H9 (cell line): ENCODE data around the gene PTPN23. TPM values are rescaled to one million over a fixed set of nuclear protein-coding genes. Genes with fewer than 3 reads are reported as not detected.

Experiments
- DNase-seq: peaks from one replicate; pipeline ENCODE4 v3.0.0-alpha.2; 2017
- H2AFZ ChIP-seq: one replicate; pipeline ENCODE4 v1.6.1; 2013; ENCODE audit warnings: mild to moderate bottlenecking, low read length, control low read depth, moderate library complexity
- H2AK5ac ChIP-seq: 2 replicates; pipeline ENCODE4 v1.6.1; 2013; ENCODE audit warnings: low read length, control low read depth, mixed read lengths; ENCODE audit not compliant: insufficient read length
- H2BK120ac ChIP-seq: one replicate; pipeline ENCODE4 v1.6.1; 2013; ENCODE audit warnings: low read depth, mild to moderate bottlenecking, low read length, control low read depth, inconsistent platforms; ENCODE audit not compliant: poor library complexity, severe bottlenecking
- H2BK12ac ChIP-seq: 2 replicates; pipeline ENCODE4 v1.6.1; 2013; ENCODE audit warnings: low read length, control low read depth, mixed read lengths, low read depth; ENCODE audit not compliant: insufficient read length
- H2BK15ac ChIP-seq: 2 replicates; pipeline ENCODE4 v1.6.1; 2013; ENCODE audit warnings: low read depth, low read length, control low read depth
- H2BK20ac ChIP-seq: one replicate; pipeline ENCODE4 v1.6.1; 2013; ENCODE audit warnings: low read depth, mild to moderate bottlenecking, low read length, control low read depth, inconsistent platforms; ENCODE audit not compliant: poor library complexity, severe bottlenecking
- H2BK5ac ChIP-seq: 2 replicates; pipeline ENCODE4 v1.6.1; 2013; ENCODE audit warnings: low read length, control low read depth, mixed read lengths; ENCODE audit not compliant: insufficient read length
- H3K14ac ChIP-seq: 2 replicates; pipeline ENCODE4 v1.6.1; 2013; ENCODE audit warnings: low read length, control low read depth; ENCODE audit not compliant: insufficient read depth
- H3K18ac ChIP-seq: 2 replicates; pipeline ENCODE4 v1.6.1; 2013; ENCODE audit warnings: low read depth, mild to moderate bottlenecking, mixed read lengths, low read length, control low read depth; ENCODE audit not compliant: insufficient read length
- H3K23ac ChIP-seq: 2 replicates; pipeline ENCODE4 v1.6.1; 2013; ENCODE audit warnings: low read length, control low read depth, mixed read lengths, low read depth; ENCODE audit not compliant: insufficient read length
- H3K23me2 ChIP-seq: 2 replicates; pipeline ENCODE4 v1.6.1; 2013; ENCODE audit warnings: low read depth, mild to moderate bottlenecking, mixed read lengths, low read length, control low read depth; ENCODE audit not compliant: insufficient read length, poor library complexity, severe bottlenecking
- H3K27ac ChIP-seq: 2 replicates; pipeline ENCODE4 v1.5.1; 2013; ENCODE audit warnings: low read length, control low read depth, mixed read lengths, low read depth; ENCODE audit not compliant: insufficient read length
- H3K27me3 ChIP-seq: 2 replicates; pipeline ENCODE4 v1.6.1; 2013; ENCODE audit warnings: low read length, control low read depth, inconsistent platforms; ENCODE audit not compliant: insufficient read depth
- H3K4ac ChIP-seq: 2 replicates; pipeline ENCODE4 v1.6.1; 2013; ENCODE audit warnings: low read depth, mild to moderate bottlenecking, control low read depth, inconsistent platforms, low read length, moderate library complexity
- H3K4me1 ChIP-seq: 2 replicates; pipeline ENCODE4 v1.6.1; 2013; ENCODE audit warnings: low read length, control low read depth, inconsistent platforms; ENCODE audit not compliant: insufficient read depth
- H3K4me2 ChIP-seq: 2 replicates; pipeline ENCODE4 v1.6.1; 2013; ENCODE audit warnings: low read length, control low read depth, mixed read lengths; ENCODE audit not compliant: insufficient read length, insufficient read depth
- H3K56ac ChIP-seq: 2 replicates; pipeline ENCODE4 v1.6.1; 2013; ENCODE audit warnings: low read depth, mild to moderate bottlenecking, mixed read lengths, low read length, control low read depth; ENCODE audit not compliant: insufficient read length
- H3K79me1 ChIP-seq: 2 replicates; pipeline ENCODE4 v1.6.1; 2013; ENCODE audit warnings: low read depth, mild to moderate bottlenecking, moderate library complexity, low read length, control low read depth, inconsistent platforms; ENCODE audit not compliant: insufficient read depth, poor library complexity, severe bottlenecking
- H3K79me2 ChIP-seq: 2 replicates; pipeline ENCODE4 v1.6.1; 2013; ENCODE audit warnings: low read length, control low read depth, inconsistent platforms; ENCODE audit not compliant: insufficient read depth
- H3K9ac ChIP-seq: 2 replicates; pipeline ENCODE4 v1.6.1; 2013; ENCODE audit warnings: low read length, control low read depth, mixed read lengths; ENCODE audit not compliant: insufficient read length; ENCODE audit errors: extremely low read depth
- H3K9me3 ChIP-seq: one replicate; pipeline ENCODE4 v1.6.1; 2013; ENCODE audit warnings: low read depth, low read length, inconsistent platforms; ENCODE audit not compliant: control insufficient read depth
- H3T11ph ChIP-seq: one replicate; pipeline ENCODE4 v1.6.1; 2013; ENCODE audit warnings: mild to moderate bottlenecking, low read length, control low read depth, inconsistent platforms
- H4K20me1 ChIP-seq: one replicate; pipeline ENCODE4 v1.6.1; 2013; ENCODE audit not compliant: control insufficient read depth, insufficient read length, insufficient read depth
- H4K5ac ChIP-seq: 2 replicates; pipeline ENCODE4 v1.6.1; 2013; ENCODE audit warnings: low read depth, mild to moderate bottlenecking, mixed read lengths, low read length, control low read depth; ENCODE audit not compliant: insufficient read length
- H4K8ac ChIP-seq: replicated peaks from 2 replicates; pipeline ENCODE4 v1.6.1; 2013; ENCODE audit warnings: low read length, control low read depth, mixed read lengths, low read depth; ENCODE audit not compliant: insufficient read length
- H4K91ac ChIP-seq: 2 replicates; pipeline ENCODE4 v1.6.1; 2013; ENCODE audit warnings: low read depth, mild to moderate bottlenecking, moderate library complexity, mixed read lengths, low read length, control low read depth; ENCODE audit not compliant: insufficient read length
- H3K27ac Mint-ChIP-seq, 3 experiments: 2 replicates in 2 of 3; 3 replicates in 1 of 3; pipeline ENCODE4 v1.8.0; 2020 to 2021; ENCODE audit warnings: mixed read lengths in 3 of 3, mild to moderate bottlenecking in 1 of 3, moderate library complexity in 1 of 3
- H3K27me3 Mint-ChIP-seq: 2 replicates; pipeline ENCODE4 v1.8.0; 2021; ENCODE audit warnings: low read depth, mild to moderate bottlenecking, moderate library complexity, mixed read lengths
- H3K36me3 Mint-ChIP-seq, 3 experiments: 2 replicates in 2 of 3; 3 replicates in 1 of 3; pipeline ENCODE4 v1.8.0; 2020 to 2021; ENCODE audit warnings: low read depth in 3 of 3, mixed read lengths in 3 of 3; ENCODE audit not compliant: insufficient read depth in 1 of 3
- H3K4me1 Mint-ChIP-seq, 2 experiments: 2 replicates each; pipeline ENCODE4 v1.8.0; 2020; ENCODE audit warnings: mixed read lengths in 2 of 2
- H3K4me3 Mint-ChIP-seq, 2 experiments: 2 replicates in 1 of 2; 3 replicates in 1 of 2; pipeline ENCODE4 v1.8.0; 2020 to 2021; ENCODE audit warnings: mild to moderate bottlenecking in 2 of 2, mixed read lengths in 2 of 2, moderate library complexity in 1 of 2
- H3K9me3 Mint-ChIP-seq, 2 experiments: 2 replicates in 1 of 2; 3 replicates in 1 of 2; pipeline ENCODE4 v1.8.0; 2020; ENCODE audit warnings: mild to moderate bottlenecking in 2 of 2, mixed read lengths in 2 of 2, moderate library complexity in 1 of 2
- WGBS: extraction: QIAGEN DNeasy Blood & Tissue Kit; methylation state at CpG from one replicate; pipeline ENCODE4 v1.1.7; 2013; ENCODE audit warnings: missing lambda C conversion rate, low lambda C conversion rate, mixed read lengths; ENCODE audit not compliant: insufficient read length; ENCODE audit errors: extremely low coverage; 5-methylcytosine and 5-hydroxymethylcytosine counted together
- total RNA-seq: library from RNA; stranded (reverse); gene quantifications from 2 replicates; pipeline ENCODE4 v1.2.1, GENCODE V29; 2021
- TF ChIP-seq, protein P1 (sequence below): fragments of 200-600 bp; sonication (generic); conservative IDR thresholded peaks from 3 replicates; pipeline ENCODE4 v1.8.0; 2021; ENCODE audit warnings: antibody characterized with exemption, mild to moderate bottlenecking

PTPN23 gene
- total RNA-seq, 1 experiment from 2014 or later = 42.2 TPM

DNA sequence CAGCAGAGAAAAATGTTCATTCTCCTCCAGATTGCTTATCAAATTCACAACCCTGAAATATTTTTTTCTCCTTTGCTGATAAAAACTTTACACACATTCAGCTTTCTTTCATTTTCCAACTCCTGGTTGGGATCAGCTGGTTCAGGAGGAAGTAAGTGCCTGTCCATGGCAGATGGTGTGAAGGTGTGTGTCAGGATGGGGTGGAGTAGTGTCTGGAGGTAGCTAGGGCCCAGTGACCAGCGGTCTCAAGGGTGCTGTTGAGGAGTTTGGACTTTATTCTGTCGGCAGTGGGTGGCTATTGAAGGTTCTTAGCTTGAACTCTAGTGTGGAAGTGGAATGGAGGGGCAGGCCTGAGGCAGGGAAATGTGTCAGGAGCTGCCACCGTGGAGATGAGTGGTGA, 46.9 kb upstream of the PTPN23 start:
- Histone ChIP-seq H3K23ac (no peak overlapping the region), H2BK5ac (no peak overlapping the region), H4K91ac (no peak overlapping the region), H2BK15ac (no peak overlapping the region), H2AFZ (no peak overlapping the region), H2BK12ac (no peak overlapping the region), H3K56ac (no peak overlapping the region), H3K18ac (no peak overlapping the region), H3K9ac (no peak overlapping the region), H3K4me1 (no peaks in the 10 kb centered on the region), H3T11ph (no peak overlapping the region), H4K8ac (no peak overlapping the region), H2AK5ac (no peak overlapping the region), H4K5ac (no peak overlapping the region), H2BK120ac (no peak overlapping the region), H2BK20ac (no peak overlapping the region), H3K14ac (no peak overlapping the region), H3K27me3 (no peaks in the 10 kb centered on the region), H3K4me2 (no peak overlapping the region), H3K79me2 (no peaks in the 10 kb centered on the region), H3K79me1 (no peaks in the 10 kb centered on the region), H3K27ac (no peak overlapping the region), H3K23me2 (no peaks in the 10 kb centered on the region), H4K20me1 (no peaks in the 10 kb centered on the region), H3K9me3 (no peaks in the 10 kb centered on the region), H3K4ac (no peak overlapping the region)
- no peak for DNase-seq
- Mint-ChIP-seq H3K36me3 (peaks cover 63 to 86% (median 66%) of the 10 kb centered on the region in 3 experiments; a peak in 6 of 7 replicates), H3K27me3 (no peaks in the 10 kb centered on the region), H3K4me1 (no peaks in the 10 kb centered on the region), H3K27ac (peak overlapping the region in 1 of 3 experiments; percentile 27; a peak in 1 of 7 replicates), H3K4me3 (no peak overlapping the region), H3K9me3 (no peaks in the 10 kb centered on the region)
- no CpG with 5 or more reads among the region's 3 CpGs for WGBS
- TF ChIP-seq, protein P1, sequence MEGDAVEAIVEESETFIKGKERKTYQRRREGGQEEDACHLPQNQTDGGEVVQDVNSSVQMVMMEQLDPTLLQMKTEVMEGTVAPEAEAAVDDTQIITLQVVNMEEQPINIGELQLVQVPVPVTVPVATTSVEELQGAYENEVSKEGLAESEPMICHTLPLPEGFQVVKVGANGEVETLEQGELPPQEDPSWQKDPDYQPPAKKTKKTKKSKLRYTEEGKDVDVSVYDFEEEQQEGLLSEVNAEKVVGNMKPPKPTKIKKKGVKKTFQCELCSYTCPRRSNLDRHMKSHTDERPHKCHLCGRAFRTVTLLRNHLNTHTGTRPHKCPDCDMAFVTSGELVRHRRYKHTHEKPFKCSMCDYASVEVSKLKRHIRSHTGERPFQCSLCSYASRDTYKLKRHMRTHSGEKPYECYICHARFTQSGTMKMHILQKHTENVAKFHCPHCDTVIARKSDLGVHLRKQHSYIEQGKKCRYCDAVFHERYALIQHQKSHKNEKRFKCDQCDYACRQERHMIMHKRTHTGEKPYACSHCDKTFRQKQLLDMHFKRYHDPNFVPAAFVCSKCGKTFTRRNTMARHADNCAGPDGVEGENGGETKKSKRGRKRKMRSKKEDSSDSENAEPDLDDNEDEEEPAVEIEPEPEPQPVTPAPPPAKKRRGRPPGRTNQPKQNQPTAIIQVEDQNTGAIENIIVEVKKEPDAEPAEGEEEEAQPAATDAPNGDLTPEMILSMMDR = no peak
